NT2/D1 (cell line): ENCODE results near the gene CAPRIN2.

ENCODE experiments used
- DNase-seq: peaks from one replicate; pipeline ENCODE4 v3.0.0-alpha.2; 2011; ENCODE audit warnings: low read depth, low spot score
- H3K27me3 ChIP-seq: 2 replicates; pipeline ENCODE4 v1.6.0; 2011; ENCODE audit warnings: mild to moderate bottlenecking; ENCODE audit not compliant: insufficient read length, insufficient read depth
- H3K36me3 ChIP-seq: 2 replicates; pipeline ENCODE4 v1.6.1; 2011; ENCODE audit warnings: mild to moderate bottlenecking, low read length, mixed read lengths; ENCODE audit not compliant: insufficient read depth, insufficient read length
- H3K4me1 ChIP-seq: 2 replicates; pipeline ENCODE4 v1.5.1; 2011; ENCODE audit not compliant: insufficient read depth, insufficient read length
- H3K4me3 ChIP-seq: 2 replicates; pipeline ENCODE4 v1.5.1; 2011; ENCODE audit warnings: low read depth; ENCODE audit not compliant: insufficient read length
- H3K9ac ChIP-seq: 2 replicates; pipeline ENCODE4 v1.6.0; 2011; ENCODE audit warnings: low read depth; ENCODE audit not compliant: insufficient read length
- H3K9me3 ChIP-seq: 2 replicates; pipeline ENCODE4 v1.5.1; 2011; ENCODE audit warnings: mild to moderate bottlenecking, low read length; ENCODE audit not compliant: insufficient read depth
- SUZ12 ChIP-seq: IDR thresholded peaks from 2 replicates; pipeline ENCODE4 v1.6.1; 2011; ENCODE audit not compliant: insufficient read length, insufficient read depth; ENCODE audit errors: extremely low read depth
- YY1 ChIP-seq: IDR thresholded peaks from 2 replicates; pipeline ENCODE4 v1.6.1; 2011; ENCODE audit not compliant: insufficient read length, insufficient read depth
- ZNF274 ChIP-seq: IDR thresholded peaks from 2 replicates; pipeline ENCODE4 v1.6.1; 2011; ENCODE audit warnings: mild to moderate bottlenecking, low read depth, low read length

The CAPRIN2 gene

DNA sequence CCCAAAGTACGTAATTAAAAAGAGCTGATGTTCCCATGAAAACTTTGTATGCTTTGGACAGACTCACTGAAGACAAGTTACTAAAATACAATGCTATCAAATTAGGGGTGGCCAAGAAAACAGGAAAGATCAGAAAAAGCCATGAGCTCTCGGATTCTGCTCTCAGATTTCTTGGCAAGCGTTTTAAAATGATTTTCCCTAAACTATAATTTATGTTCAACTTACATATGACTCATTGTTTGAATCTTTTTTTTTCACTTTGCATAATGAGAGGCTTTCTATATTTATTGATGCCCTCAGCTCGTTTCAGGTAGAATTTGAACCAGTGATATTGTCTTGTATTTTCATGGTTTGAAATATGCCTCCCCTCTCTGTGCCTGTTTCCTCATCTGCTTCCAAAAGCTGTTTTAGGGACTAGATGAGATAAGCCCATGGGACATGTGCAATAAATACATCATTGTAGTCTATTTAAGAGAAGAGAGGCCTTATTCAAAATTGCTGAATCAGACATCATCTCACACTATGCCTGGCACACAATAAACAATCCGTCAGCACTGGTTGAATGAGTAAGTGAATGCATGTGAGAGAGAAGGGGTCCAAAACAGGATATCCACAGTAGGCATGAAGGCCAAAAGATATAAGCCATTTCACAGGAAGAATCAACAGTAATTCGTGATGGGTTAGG, 54.4 kb downstream of the CAPRIN2 start:
- DNase-seq = no peak
- TF ChIP-seq YY1 (no peak), SUZ12 (no peak), ZNF274 (no peak)
- H3K9ac ChIP-seq = no peak overlapping the region
- H3K4me1 ChIP-seq = peaks cover 5% of the 10 kb centered on the region
- no peaks in the 10 kb centered on the region for H3K27me3 ChIP-seq
- no peak overlapping the region for H3K4me3 ChIP-seq
- H3K36me3 ChIP-seq = no peaks in the 10 kb centered on the region
- H3K9me3 ChIP-seq = no peaks in the 10 kb centered on the region

DNA sequence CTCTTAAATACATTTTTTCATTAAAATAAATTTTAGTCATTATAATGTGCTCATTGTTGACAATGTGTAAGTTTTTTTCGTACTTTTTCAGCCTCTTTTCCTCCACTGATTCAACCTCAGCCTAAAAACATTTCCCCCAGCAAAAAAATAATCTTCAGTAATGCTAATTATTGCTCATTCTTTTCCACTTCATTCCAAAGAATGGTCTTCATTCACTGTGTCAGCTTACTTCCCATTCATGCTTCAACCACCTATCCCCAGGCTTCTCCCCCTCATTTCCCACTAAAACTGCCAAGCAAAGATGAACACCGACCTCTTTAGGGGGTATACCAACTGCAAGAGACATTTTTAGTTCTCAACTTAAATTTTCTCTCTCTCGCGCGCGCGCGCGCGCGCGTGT, 56.4 kb downstream of the CAPRIN2 start:
- Histone ChIP-seq H3K27me3 (no peaks in the 10 kb centered on the region), H3K9ac (no peak overlapping the region), H3K4me1 (peaks cover 5% of the 10 kb centered on the region), H3K4me3 (no peak overlapping the region), H3K9me3 (no peaks in the 10 kb centered on the region), H3K36me3 (no peaks in the 10 kb centered on the region)
- no peak for TF ChIP-seq SUZ12
- TF ChIP-seq ZNF274 = no peak
- no peak for TF ChIP-seq YY1
- DNase-seq = no peak

DNA sequence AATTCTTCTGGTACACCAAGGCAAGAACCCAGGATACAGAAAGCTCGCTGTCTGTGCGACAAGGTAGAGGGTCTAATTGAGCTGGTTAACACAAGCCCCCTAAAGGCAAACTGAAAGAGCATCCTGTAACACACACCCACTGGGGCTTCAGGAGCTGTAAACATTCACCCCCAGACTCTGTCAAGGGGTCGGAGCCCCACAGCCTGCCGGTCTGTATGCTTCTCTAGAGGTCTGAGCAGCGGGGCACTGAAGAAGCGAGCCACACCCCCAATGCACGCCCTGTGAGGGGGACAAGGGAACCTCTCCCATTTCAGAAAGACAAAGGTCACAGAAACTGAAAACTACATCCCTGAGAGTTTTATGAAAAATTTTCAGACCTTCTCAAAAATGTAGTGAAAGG, 57.8 kb downstream of the CAPRIN2 start:
- H3K4me3 ChIP-seq = no peak overlapping the region
- no peak for DNase-seq
- TF ChIP-seq SUZ12 (no peak), ZNF274 (no peak), YY1 (no peak)

GRCh38 chr12:30696486-30696885, 58.3 kb downstream of the CAPRIN2 start:
- H3K27me3 ChIP-seq = no peaks in the 10 kb centered on the region
- DNase-seq = no peak

More for the DNA sequence above, 57.8 kb downstream of the CAPRIN2 start:
- H3K9me3 ChIP-seq = no peaks in the 10 kb centered on the region
- H3K36me3 ChIP-seq = no peaks in the 10 kb centered on the region
- no peaks in the 10 kb centered on the region for H3K27me3 ChIP-seq
- no peak overlapping the region for H3K9ac ChIP-seq
- peaks cover 5% of the 10 kb centered on the region for H3K4me1 ChIP-seq

GRCh38 chr12:30696103-30696408, 58.7 kb downstream of the CAPRIN2 start:
- peak overlapping the region; percentile 97 for H3K4me3 ChIP-seq
- H3K4me1 ChIP-seq = peaks cover 5% of the 10 kb centered on the region
- H3K27me3 ChIP-seq = no peaks in the 10 kb centered on the region
- H3K9ac ChIP-seq = peak overlapping the region; percentile 81
- DNase-seq = no peak
- no peaks in the 10 kb centered on the region for H3K9me3 ChIP-seq
- no peaks in the 10 kb centered on the region for H3K36me3 ChIP-seq
- TF ChIP-seq ZNF274 = no peak

More at GRCh38 chr12:30696486-30696885, 58.3 kb downstream of the CAPRIN2 start:
- no peaks in the 10 kb centered on the region for H3K9me3 ChIP-seq
- no peaks in the 10 kb centered on the region for H3K36me3 ChIP-seq
- H3K4me1 ChIP-seq = peaks cover 5% of the 10 kb centered on the region
- H3K9ac ChIP-seq = peak overlapping the region; percentile 81
- no peak overlapping the region for H3K4me3 ChIP-seq
- TF ChIP-seq SUZ12 = no peak
- no peak for TF ChIP-seq ZNF274
- TF ChIP-seq YY1 = no peak

GRCh38 chr12:30695199-30696102, 59.3 kb downstream of the CAPRIN2 start, which contains the start of gene IPO8:
Gene IPO8 (minus strand): TSS chr12:30695869. CDS start chr12:30695647, 222 bp downstream.
- TF ChIP-seq SUZ12 (no peak), ZNF274 (no peak), YY1 (peak; percentile 99)
- peak within 1 kb of the TSS; percentile 96 for H3K9ac ChIP-seq
- no peaks in the 10 kb centered on the region for H3K27me3 ChIP-seq
- DNase-seq = peak; percentile 99
- peaks cover 5% of the 10 kb centered on the region for H3K4me1 ChIP-seq
- peak within 1 kb of the TSS; percentile 97 for H3K4me3 ChIP-seq
- no peaks in the 10 kb centered on the region for H3K9me3 ChIP-seq
- H3K36me3 ChIP-seq = no peaks in the 10 kb centered on the region
